ENCODE measurements around the gene PHF11.

The PHF11 gene

GRCh38 chr13:49521224-49521623, 25.5 kb downstream of the PHF11 start:
- H3K9me3 ChIP-seq (ENCODE audit: control insufficient read depth, insufficient read depth, low read length) = no peaks in the 10 kb centered on the region
- H3K36me3 ChIP-seq (ENCODE audit: insufficient read depth, low read length) = no peaks in the 10 kb centered on the region
- no peaks in the 10 kb centered on the region for H3K4me1 ChIP-seq (ENCODE audit: insufficient read depth, low read length)
- H3K9ac ChIP-seq (ENCODE audit: low read depth, low read length) = no peak overlapping the region

GRCh38 chr13:49524740-49525501, 29.2 kb downstream of the PHF11 start:
- no peak overlapping the region for H3K9ac ChIP-seq (ENCODE audit: low read depth, low read length)

GRCh38 chr13:49527123-49527522, 31.4 kb downstream of the PHF11 start:
- Histone ChIP-seq H3K9me3 (ENCODE audit: control insufficient read depth, insufficient read depth, low read length) (no peaks in the 10 kb centered on the region), H3K4me1 (ENCODE audit: insufficient read depth, low read length) (no peaks in the 10 kb centered on the region), H3K9ac (ENCODE audit: low read depth, low read length) (no peak overlapping the region), H3K36me3 (ENCODE audit: insufficient read depth, low read length) (peaks cover 3% of the 10 kb centered on the region; the same call in 1 of the 2 replicates)

More at GRCh38 chr13:49524740-49525501, 29.2 kb downstream of the PHF11 start:
- Histone ChIP-seq H3K36me3 (ENCODE audit: insufficient read depth, low read length) (no peaks in the 10 kb centered on the region), H3K4me1 (ENCODE audit: insufficient read depth, low read length) (no peaks in the 10 kb centered on the region), H3K9me3 (ENCODE audit: control insufficient read depth, insufficient read depth, low read length) (no peaks in the 10 kb centered on the region)

- no peaks in the 10 kb centered on the region for H3K9me3 ChIP-seq (ENCODE audit: control insufficient read depth, insufficient read depth, low read length)
- no peak overlapping the region for H3K9ac ChIP-seq (ENCODE audit: low read depth, low read length)
- peaks cover 7% of the 10 kb centered on the region; the same call in 1 of the 2 replicates for H3K36me3 ChIP-seq (ENCODE audit: insufficient read depth, low read length)
- no peaks in the 10 kb centered on the region for H3K4me1 ChIP-seq (ENCODE audit: insufficient read depth, low read length)
Observed at GRCh38 chr13:49528161-49528560, 32.4 kb downstream of the PHF11 start.

- Histone ChIP-seq H3K9ac (ENCODE audit: low read depth, low read length) (no peak overlapping the region), H3K9me3 (ENCODE audit: control insufficient read depth, insufficient read depth, low read length) (no peaks in the 10 kb centered on the region), H3K36me3 (ENCODE audit: insufficient read depth, low read length) (peaks cover 14% of the 10 kb centered on the region; the same call in 1 of the 2 replicates), H3K4me1 (ENCODE audit: insufficient read depth, low read length) (no peaks in the 10 kb centered on the region)
Observed at GRCh38 chr13:49530457-49530856, 34.7 kb downstream of the PHF11 start.

GRCh38 chr13:49532593-49532992, 36.8 kb downstream of the PHF11 start:
- Histone ChIP-seq H3K9me3 (ENCODE audit: control insufficient read depth, insufficient read depth, low read length) (no peaks in the 10 kb centered on the region), H3K4me1 (ENCODE audit: insufficient read depth, low read length) (no peaks in the 10 kb centered on the region), H3K36me3 (ENCODE audit: insufficient read depth, low read length) (peaks cover 14% of the 10 kb centered on the region; the same call in 1 of the 2 replicates), H3K9ac (ENCODE audit: low read depth, low read length) (no peak overlapping the region)

- H3K9me3 ChIP-seq (ENCODE audit: control insufficient read depth, insufficient read depth, low read length) = no peaks in the 10 kb centered on the region
- no peaks in the 10 kb centered on the region for H3K4me1 ChIP-seq (ENCODE audit: insufficient read depth, low read length)
- H3K36me3 ChIP-seq (ENCODE audit: insufficient read depth, low read length) = peaks cover 14% of the 10 kb centered on the region; the same call in 1 of the 2 replicates
- no peak overlapping the region for H3K9ac ChIP-seq (ENCODE audit: low read depth, low read length)
Observed at GRCh38 chr13:49533011-49533410, 37.3 kb downstream of the PHF11 start.

GRCh38 chr13:49533591-49534269, 38.0 kb downstream of the PHF11 start:
- Histone ChIP-seq H3K36me3 (ENCODE audit: insufficient read depth, low read length) (peaks cover 14% of the 10 kb centered on the region; the same call in 1 of the 2 replicates), H3K4me1 (ENCODE audit: insufficient read depth, low read length) (no peaks in the 10 kb centered on the region), H3K9me3 (ENCODE audit: control insufficient read depth, insufficient read depth, low read length) (no peaks in the 10 kb centered on the region), H3K9ac (ENCODE audit: low read depth, low read length) (no peak overlapping the region)

GRCh38 chr13:49536144-49536873, 40.6 kb downstream of the PHF11 start:
- H3K9ac ChIP-seq (ENCODE audit: low read depth, low read length) = no peak overlapping the region
- H3K9me3 ChIP-seq (ENCODE audit: control insufficient read depth, insufficient read depth, low read length) = no peaks in the 10 kb centered on the region
- peaks cover 12% of the 10 kb centered on the region; the same call in 1 of the 2 replicates for H3K4me1 ChIP-seq (ENCODE audit: insufficient read depth, low read length)
- peaks cover 16% of the 10 kb centered on the region; the same call in 1 of the 2 replicates for H3K36me3 ChIP-seq (ENCODE audit: insufficient read depth, low read length)

- peaks cover 12% of the 10 kb centered on the region; the same call in 1 of the 2 replicates for H3K4me1 ChIP-seq (ENCODE audit: insufficient read depth, low read length)
- H3K9ac ChIP-seq (ENCODE audit: low read depth, low read length) = no peak overlapping the region
- H3K9me3 ChIP-seq (ENCODE audit: control insufficient read depth, insufficient read depth, low read length) = no peaks in the 10 kb centered on the region
- peaks cover 12% of the 10 kb centered on the region; the same call in 1 of the 2 replicates for H3K36me3 ChIP-seq (ENCODE audit: insufficient read depth, low read length)
Observed at GRCh38 chr13:49538404-49538803, 42.7 kb downstream of the PHF11 start.

- Histone ChIP-seq H3K36me3 (ENCODE audit: insufficient read depth, low read length) (peaks cover 5% of the 10 kb centered on the region; the same call in 1 of the 2 replicates), H3K9me3 (ENCODE audit: control insufficient read depth, insufficient read depth, low read length) (no peaks in the 10 kb centered on the region), H3K4me1 (ENCODE audit: insufficient read depth, low read length) (peaks cover 12% of the 10 kb centered on the region; the same call in 1 of the 2 replicates), H3K9ac (ENCODE audit: low read depth, low read length) (no peak overlapping the region)
Observed at GRCh38 chr13:49539313-49539712, 43.6 kb downstream of the PHF11 start.

- Histone ChIP-seq H3K9ac (ENCODE audit: low read depth, low read length) (no peak overlapping the region), H3K9me3 (ENCODE audit: control insufficient read depth, insufficient read depth, low read length) (no peaks in the 10 kb centered on the region), H3K36me3 (ENCODE audit: insufficient read depth, low read length) (peaks cover 5% of the 10 kb centered on the region; the same call in 1 of the 2 replicates), H3K4me1 (ENCODE audit: insufficient read depth, low read length) (peaks cover 12% of the 10 kb centered on the region; the same call in 1 of the 2 replicates)
Observed at GRCh38 chr13:49539746-49540145, 44.0 kb downstream of the PHF11 start.

GRCh38 chr13:49540552-49540951, 44.8 kb downstream of the PHF11 start:
- Histone ChIP-seq H3K36me3 (ENCODE audit: insufficient read depth, low read length) (peaks cover 5% of the 10 kb centered on the region; the same call in 1 of the 2 replicates), H3K9ac (ENCODE audit: low read depth, low read length) (no peak overlapping the region), H3K4me1 (ENCODE audit: insufficient read depth, low read length) (peaks cover 12% of the 10 kb centered on the region; the same call in 1 of the 2 replicates), H3K9me3 (ENCODE audit: control insufficient read depth, insufficient read depth, low read length) (no peaks in the 10 kb centered on the region)

- Histone ChIP-seq H3K9me3 (ENCODE audit: control insufficient read depth, insufficient read depth, low read length) (no peaks in the 10 kb centered on the region), H3K4me1 (ENCODE audit: insufficient read depth, low read length) (peaks cover 12% of the 10 kb centered on the region; the same call in 1 of the 2 replicates), H3K9ac (ENCODE audit: low read depth, low read length) (no peak overlapping the region), H3K36me3 (ENCODE audit: insufficient read depth, low read length) (peaks cover 5% of the 10 kb centered on the region; the same call in 1 of the 2 replicates)
Observed at GRCh38 chr13:49543656-49544055, 47.9 kb downstream of the PHF11 start.

Measured in ES-I3 (cell line).